ENCODE data around the gene POSTN. TPM values are rescaled to one million over a fixed set of nuclear protein-coding genes. Genes with fewer than 3 reads are reported as not detected.

POSTN gene
- total RNA-seq, 1 experiment from 2014 or later: 0.29 TPM

DNA sequence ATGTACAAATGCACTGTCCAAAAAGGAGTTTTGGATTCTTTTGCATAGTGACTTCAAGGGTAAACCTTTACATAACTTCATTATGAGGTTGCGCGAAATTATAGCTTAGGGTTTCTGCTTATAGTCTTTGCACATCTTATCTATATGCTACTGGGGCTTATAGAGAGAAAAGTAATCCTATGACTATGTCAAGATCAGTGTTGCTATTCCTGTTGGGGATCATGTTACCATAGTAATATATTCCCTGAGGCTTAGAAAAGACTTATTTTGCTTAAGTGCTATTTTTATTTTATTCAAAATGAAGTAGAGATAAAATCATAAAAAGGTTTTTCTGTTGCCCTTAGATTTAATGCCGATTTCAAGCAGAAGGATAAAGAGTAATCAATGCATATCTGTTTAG is 14.7 kb upstream of the POSTN start:
- no peak overlapping the region for H3K27ac Mint-ChIP-seq (ENCODE audit: unreplicated experiment)
- ChIA-PET POLR2A (no interaction called here), CTCF (no interaction called here)
- peaks cover 22% of the 10 kb centered on the region for H3K4me1 ChIP-seq
- H3K36me3 Mint-ChIP-seq (ENCODE audit: insufficient read depth, unreplicated experiment): no peaks in the 10 kb centered on the region
- peaks cover 6% of the 10 kb centered on the region for H3K27me3 Mint-ChIP-seq (ENCODE audit: insufficient read depth, unreplicated experiment)
- H3K27me3 ChIP-seq (replicated peaks; ENCODE audit: control insufficient read depth, insufficient read depth, low read length): no peaks in the 10 kb centered on the region
- TF ChIP-seq, protein P1, sequence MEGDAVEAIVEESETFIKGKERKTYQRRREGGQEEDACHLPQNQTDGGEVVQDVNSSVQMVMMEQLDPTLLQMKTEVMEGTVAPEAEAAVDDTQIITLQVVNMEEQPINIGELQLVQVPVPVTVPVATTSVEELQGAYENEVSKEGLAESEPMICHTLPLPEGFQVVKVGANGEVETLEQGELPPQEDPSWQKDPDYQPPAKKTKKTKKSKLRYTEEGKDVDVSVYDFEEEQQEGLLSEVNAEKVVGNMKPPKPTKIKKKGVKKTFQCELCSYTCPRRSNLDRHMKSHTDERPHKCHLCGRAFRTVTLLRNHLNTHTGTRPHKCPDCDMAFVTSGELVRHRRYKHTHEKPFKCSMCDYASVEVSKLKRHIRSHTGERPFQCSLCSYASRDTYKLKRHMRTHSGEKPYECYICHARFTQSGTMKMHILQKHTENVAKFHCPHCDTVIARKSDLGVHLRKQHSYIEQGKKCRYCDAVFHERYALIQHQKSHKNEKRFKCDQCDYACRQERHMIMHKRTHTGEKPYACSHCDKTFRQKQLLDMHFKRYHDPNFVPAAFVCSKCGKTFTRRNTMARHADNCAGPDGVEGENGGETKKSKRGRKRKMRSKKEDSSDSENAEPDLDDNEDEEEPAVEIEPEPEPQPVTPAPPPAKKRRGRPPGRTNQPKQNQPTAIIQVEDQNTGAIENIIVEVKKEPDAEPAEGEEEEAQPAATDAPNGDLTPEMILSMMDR (IDR thresholded peaks at IDR 0.05; ENCODE audit: insufficient read depth in 1 of 2, low read depth in 1 of 2, low read length in 1 of 2, severe bottlenecking in 1 of 2, unreplicated experiment in 1 of 2): no peak
- H3K9me3 ChIP-seq: no peaks in the 10 kb centered on the region
- H3K4me3 ChIP-seq (ENCODE audit: low read depth, low read length): no peak overlapping the region
- intact Hi-C loops (cut with micrococcal nuclease; ENCODE audit: unreplicated experiment): no loop called here
- no peaks in the 10 kb centered on the region for H3K9me3 Mint-ChIP-seq (ENCODE audit: unreplicated experiment)
- no peaks in the 10 kb centered on the region for H3K36me3 ChIP-seq (ENCODE audit: control insufficient read depth, insufficient read depth, low read length)
- peaks cover 11% of the 10 kb centered on the region for H3K4me1 Mint-ChIP-seq (ENCODE audit: low read depth, unreplicated experiment)
- no TSS peak for BruUV-seq (replicated peaks)
- no peak overlapping the region for H3K4me3 Mint-ChIP-seq (ENCODE audit: unreplicated experiment)
- DNase-seq: no peak

DNA sequence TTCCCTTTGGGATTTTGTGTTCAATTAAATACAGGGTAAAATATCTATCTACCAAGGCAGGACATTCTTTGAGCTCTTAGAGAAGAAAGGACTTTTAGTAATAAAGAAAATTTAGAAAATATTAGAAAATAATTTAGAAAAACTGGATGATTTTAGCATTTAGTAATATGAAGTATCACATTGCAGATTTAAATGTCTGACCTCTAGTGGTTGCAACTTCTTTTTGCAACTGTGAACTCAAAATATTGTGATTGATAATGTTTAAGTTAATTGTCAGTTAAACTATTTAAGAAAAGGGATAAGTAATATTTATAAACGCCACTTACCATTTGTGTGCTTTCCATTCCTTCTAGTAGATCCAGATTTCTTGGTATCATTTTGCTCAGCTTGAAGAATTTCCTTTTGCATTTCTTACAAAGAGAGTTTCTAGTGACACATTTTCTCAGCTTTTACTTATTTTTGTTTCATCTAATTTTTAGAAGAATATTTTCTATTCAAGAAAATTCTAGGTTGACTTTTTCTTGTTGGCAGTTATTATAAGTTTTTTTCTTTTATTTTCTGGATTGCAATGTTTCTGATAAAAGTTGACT is 10.3 kb upstream of the POSTN start:
- Mint-ChIP-seq H3K27ac (ENCODE audit: unreplicated experiment) (no peak overlapping the region), H3K36me3 (ENCODE audit: insufficient read depth, unreplicated experiment) (no peaks in the 10 kb centered on the region), H3K27me3 (ENCODE audit: insufficient read depth, unreplicated experiment) (peaks cover 13% of the 10 kb centered on the region), H3K9me3 (ENCODE audit: unreplicated experiment) (no peaks in the 10 kb centered on the region), H3K4me3 (ENCODE audit: unreplicated experiment) (no peak overlapping the region), H3K4me1 (ENCODE audit: low read depth, unreplicated experiment) (no peaks in the 10 kb centered on the region)
- BruUV-seq (replicated peaks): no TSS peak
- Histone ChIP-seq H3K4me3 (ENCODE audit: low read depth, low read length) (no peak overlapping the region), H3K27me3 (replicated peaks; ENCODE audit: control insufficient read depth, insufficient read depth, low read length) (no peaks in the 10 kb centered on the region), H3K9me3 (no peaks in the 10 kb centered on the region), H3K4me1 (no peaks in the 10 kb centered on the region), H3K36me3 (ENCODE audit: control insufficient read depth, insufficient read depth, low read length) (no peaks in the 10 kb centered on the region)
- TF ChIP-seq, protein P1 (IDR thresholded peaks at IDR 0.05; ENCODE audit: insufficient read depth in 1 of 2, low read depth in 1 of 2, low read length in 1 of 2, severe bottlenecking in 1 of 2, unreplicated experiment in 1 of 2): peak in 1 of 2 experiments; percentile 41
- DNase-seq: no peak
- intact Hi-C loops (cut with micrococcal nuclease; ENCODE audit: unreplicated experiment): loop anchor here (10.0 kb wide), 1 partner anchor 534 kb away; no protein-coding TSS in a partner anchor
- ChIA-PET CTCF (no interaction called here), POLR2A (no interaction called here)

DNA sequence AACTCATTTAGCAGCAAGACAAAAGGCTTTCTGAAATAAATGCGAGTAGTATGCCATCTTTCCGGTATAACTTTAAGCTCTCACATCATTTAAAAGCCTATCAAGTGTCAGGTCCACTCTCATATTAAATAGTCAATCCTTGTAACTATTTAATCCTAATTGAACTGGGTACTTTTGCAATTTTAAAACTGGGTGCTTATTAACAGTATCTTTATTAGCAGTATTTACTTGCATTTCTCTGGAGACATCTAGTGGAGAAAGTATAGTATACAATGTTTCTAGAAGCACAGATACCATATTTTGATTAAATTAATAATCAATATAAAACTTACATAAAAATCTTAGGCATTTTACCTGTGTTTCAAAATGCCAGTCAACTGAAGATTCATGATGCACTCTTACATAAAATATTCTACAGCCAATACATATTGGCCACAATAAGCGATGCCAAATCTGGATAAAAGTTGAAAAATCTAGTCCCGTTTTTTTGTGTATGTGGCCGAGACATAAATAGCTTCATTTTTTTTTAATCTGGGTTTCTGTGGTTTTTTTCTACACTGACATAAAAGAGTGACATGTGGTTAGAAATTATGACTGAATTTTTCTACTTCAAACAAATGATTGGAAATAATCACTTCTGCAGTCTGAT is 4.3 kb upstream of the POSTN start:
- H3K27me3 Mint-ChIP-seq (ENCODE audit: insufficient read depth, unreplicated experiment): peaks cover 13% of the 10 kb centered on the region
- no peak for DNase-seq
- no peaks in the 10 kb centered on the region; the same call in 1 of the 2 replicates for H3K27me3 ChIP-seq (replicated peaks; ENCODE audit: control insufficient read depth, insufficient read depth, low read length)

More for the DNA sequence above, 4.3 kb upstream of the POSTN start:
- Mint-ChIP-seq H3K9me3 (ENCODE audit: unreplicated experiment) (no peaks in the 10 kb centered on the region), H3K4me1 (ENCODE audit: low read depth, unreplicated experiment) (no peaks in the 10 kb centered on the region), H3K4me3 (ENCODE audit: unreplicated experiment) (no peak overlapping the region), H3K36me3 (ENCODE audit: insufficient read depth, unreplicated experiment) (no peaks in the 10 kb centered on the region), H3K27ac (ENCODE audit: unreplicated experiment) (no peak overlapping the region)
- intact Hi-C loops (cut with micrococcal nuclease; ENCODE audit: unreplicated experiment): loop anchor here (1.0 to 10.0 kb wide), 3 partner anchors 298 to 528 kb away; no protein-coding TSS in a partner anchor
- BruUV-seq (replicated peaks): no TSS peak
- POLR2A ChIA-PET: no interaction called here
- H3K9me3 ChIP-seq: no peaks in the 10 kb centered on the region
- TF ChIP-seq, protein P1 (IDR thresholded peaks at IDR 0.05; ENCODE audit: insufficient read depth in 1 of 2, low read depth in 1 of 2, low read length in 1 of 2, severe bottlenecking in 1 of 2, unreplicated experiment in 1 of 2): peak in 1 of 2 experiments; percentile 46
- no peaks in the 10 kb centered on the region for H3K36me3 ChIP-seq (ENCODE audit: control insufficient read depth, insufficient read depth, low read length)
- no peak overlapping the region for H3K4me3 ChIP-seq (ENCODE audit: low read depth, low read length)
- CTCF ChIA-PET: interaction anchor here (1.1 kb wide), 1 partner anchor 298 kb away, joined by 3 read pairs; no protein-coding TSS in a partner anchor
- no peaks in the 10 kb centered on the region for H3K4me1 ChIP-seq

Data from Caco-2 (cell line).